ENCODE measurements around the gene ST3GAL4.
"Not testable (repeated sequence)": the region's sequence is repeated elsewhere in the genome, so short reads cannot be mapped to it uniquely, and the experiment has no call there.

Gene ST3GAL4

GRCh38 chr11:126391286-126391954, 35.9 kb downstream of the ST3GAL4 start:
- peak; percentile 45 for DNase-seq

DNA sequence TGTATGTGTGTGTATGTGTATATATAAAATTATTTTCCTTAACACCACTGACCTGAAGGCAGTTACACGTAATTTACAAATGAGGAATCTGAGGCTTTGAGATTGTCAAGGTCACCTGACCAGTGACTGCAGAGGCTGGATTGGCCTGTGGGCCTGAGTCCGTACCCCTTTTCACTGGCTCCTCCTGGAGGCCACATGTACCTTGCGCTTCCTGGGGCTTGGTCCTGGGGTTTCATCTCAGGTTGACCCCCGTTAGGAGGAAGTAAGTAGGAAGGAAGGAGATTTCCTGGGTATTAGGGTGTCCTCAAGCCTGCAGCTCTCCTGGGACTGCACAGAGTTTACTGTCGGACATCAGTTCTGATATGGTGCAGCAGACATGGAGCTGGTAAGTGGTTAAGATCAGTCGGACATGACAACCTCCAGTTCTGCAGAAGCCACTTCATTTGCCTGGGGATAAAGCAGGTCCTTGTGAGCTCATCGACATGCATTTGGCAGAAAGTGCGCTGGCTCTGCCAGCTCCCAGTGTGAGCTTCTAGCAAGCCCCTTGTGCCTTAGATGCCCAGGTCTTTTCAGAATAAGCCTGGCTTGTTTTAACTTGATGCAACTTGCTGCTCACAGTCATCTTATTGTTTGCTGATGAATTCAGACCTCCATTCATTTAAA, 36.6 kb downstream of the ST3GAL4 start:
- DNase-seq: peak; percentile 93

DNA sequence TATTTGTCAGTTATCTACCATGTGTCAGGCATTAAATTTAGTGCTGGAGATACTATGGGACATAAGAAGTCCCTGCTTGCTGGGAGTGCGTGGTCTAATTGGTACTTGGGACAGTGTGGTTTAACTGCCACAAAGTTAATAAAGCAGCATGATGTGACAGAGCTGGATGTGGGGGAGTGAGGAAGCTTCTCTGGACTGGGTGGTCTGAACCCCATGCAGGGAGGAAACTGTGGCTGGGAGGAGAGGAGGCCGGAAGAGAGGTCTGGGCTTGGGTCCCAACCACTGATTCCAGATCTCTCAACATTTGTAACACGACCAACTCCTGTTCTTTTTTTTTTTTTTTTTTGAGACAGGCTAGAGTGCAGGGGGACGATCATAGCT, 37.1 kb downstream of the ST3GAL4 start:
- DNase-seq: peak; percentile 93

DNA sequence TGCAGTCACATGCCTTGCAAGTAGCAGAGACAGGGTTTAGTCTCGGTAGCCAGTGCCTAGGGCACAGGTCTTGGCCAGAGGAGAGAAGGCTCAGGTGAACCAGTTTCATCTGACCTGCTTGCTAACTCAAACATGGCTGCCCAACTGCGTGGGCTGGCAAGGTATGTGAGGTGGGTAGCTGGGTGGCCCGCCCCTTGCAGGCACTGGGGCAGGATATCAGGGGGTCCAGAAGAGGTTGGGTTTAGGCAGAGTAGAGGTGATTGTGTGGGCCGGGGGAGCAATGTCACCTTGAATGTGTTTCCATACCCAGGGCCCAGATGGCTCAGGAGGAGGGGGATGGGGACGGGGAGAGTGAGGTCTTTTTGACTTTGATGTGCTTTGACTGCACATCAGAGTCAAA, 37.7 kb downstream of the ST3GAL4 start:
- DNase-seq: no peak

DNA sequence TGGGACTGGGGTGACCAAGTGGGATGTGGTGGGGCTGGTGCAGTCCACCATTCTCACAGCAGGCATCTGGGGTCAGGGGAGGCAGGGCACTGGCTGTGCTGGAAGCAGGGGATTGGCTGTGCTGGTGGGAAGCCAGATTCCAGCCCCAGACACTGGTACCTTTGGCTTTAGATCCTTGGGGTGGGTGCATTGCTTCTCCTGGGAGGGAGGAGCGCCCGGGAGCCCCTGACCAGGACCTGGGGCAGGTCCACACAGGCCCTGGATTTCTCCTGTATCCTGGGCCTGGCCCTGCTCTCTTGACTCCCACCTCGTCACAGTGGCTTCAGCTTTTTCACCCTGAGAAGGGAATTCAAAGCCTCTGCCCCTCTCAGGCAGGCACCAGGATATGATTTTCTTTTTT, 38.5 kb downstream of the ST3GAL4 start:
- DNase-seq: no peak

DNA sequence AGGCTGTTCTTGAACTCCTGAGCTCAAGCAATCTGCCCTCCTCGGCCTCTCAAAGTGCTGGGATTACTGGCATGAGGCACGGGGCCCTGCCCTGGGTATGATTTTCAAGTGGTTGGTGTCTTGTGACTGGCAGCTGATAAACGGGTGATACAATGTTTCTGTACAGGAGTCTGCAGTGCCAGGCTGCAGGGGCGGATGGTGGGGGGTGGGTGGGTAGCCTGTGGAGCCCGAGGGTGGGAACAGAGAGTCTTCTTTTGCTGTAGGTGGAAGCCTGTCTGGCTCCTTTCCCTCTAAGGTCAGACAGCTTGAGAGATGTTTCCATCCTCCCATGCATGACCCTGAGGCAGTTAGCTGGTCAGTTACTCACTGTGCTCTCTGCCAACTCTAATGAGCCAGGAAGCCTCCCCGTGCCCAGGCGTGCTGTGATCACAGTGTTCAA, 39.2 kb downstream of the ST3GAL4 start:
- DNase-seq: not testable (repeated sequence)

DNA sequence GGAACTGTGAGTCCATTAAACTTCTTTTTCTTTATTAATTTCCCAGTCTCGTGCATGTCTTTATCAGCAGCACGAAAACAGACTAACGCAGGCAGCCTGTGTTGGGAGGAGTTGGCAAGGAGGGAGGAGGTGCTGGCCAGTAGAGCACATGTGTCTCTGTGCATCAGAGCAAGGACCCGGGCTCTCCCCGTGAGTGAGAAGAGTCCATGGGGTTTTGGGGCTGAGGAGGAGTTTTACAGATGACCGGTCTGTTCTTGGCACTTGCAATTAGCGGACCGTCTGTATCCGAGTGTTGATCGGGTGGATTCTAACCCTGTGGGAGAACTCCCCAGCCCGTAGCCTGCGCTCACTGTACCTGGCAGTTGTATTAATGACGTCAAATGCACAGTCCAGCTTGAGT, 40.3 kb downstream of the ST3GAL4 start:
- DNase-seq: not testable (repeated sequence)

DNA sequence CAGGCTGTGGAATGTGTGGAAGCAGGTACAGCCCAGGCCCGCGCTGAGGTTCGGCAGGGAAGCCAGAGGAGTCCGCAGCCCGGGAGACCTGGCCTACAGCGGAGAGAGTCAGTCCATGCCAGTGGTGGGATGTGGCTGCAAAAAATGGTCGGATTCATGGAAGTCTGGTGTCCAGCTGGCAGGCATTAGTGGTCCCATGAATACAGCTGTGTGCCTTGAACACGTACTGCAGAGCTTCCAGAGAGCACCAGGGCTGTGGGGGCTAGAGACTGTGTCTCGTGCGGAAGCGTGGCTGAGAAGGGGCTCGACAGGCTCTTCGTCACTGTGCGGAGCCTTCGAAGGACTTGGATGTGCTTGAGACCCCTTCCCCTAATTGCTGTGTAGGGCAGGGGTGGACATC, 40.8 kb downstream of the ST3GAL4 start:
- not testable (repeated sequence) for DNase-seq

GRCh38 chr11:126396965-126397364, 41.5 kb downstream of the ST3GAL4 start:
- no peak for DNase-seq

GRCh38 chr11:126398296-126398695, 42.8 kb downstream of the ST3GAL4 start:
- no peak for DNase-seq

DNA sequence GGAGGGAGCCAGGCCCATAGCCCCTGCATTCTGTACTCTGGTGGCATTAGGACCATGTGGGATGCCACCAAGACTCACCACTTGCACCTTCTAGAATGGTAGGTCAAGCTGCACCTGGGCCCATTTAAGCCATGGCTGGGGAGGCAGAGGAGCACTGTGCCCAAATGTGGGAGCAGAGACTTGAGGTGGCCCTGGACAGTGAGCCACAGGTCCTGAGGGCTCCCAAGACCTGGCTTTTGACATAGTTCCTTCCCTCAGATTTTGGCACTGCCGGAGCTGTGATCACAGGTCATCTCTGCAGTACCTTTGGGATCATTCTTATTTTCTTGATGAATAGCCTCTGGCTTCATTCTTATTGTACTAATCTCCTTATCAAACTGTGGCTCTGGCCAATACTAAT, 43.2 kb downstream of the ST3GAL4 start:
- no peak for DNase-seq

- DNase-seq: no peak
These were observed 44.5 kb downstream of the ST3GAL4 start for GRCh38 chr11:126400019-126400418.

- DNase-seq: no peak
These were observed 45.0 kb downstream of the ST3GAL4 start for GRCh38 chr11:126400479-126400878.

- DNase-seq: no peak
These were observed 47.6 kb downstream of the ST3GAL4 start for GRCh38 chr11:126403022-126403581.

GRCh38 chr11:126403658-126404057, 48.2 kb downstream of the ST3GAL4 start:
- no peak for DNase-seq

DNA sequence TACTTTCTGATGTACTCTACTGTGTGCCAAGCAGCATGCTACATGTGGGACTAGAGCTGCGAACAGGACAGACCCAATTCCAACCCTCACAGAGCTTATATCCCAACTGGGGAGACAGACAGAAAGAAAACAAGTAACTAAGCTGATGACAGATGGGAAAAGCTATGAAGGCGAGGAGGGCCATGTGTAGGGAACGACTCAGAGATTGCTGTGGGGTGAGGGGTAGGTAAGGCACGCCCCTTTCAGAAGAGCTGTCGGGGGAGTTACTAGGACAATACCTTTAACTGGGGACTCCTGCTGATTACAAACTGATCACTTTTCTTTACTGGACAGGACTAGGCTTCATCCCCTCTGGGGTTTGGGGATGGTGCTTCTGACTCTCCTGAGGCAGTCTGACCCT, 48.9 kb downstream of the ST3GAL4 start:
- DNase-seq: no peak

- no peak for DNase-seq
These were observed 49.9 kb downstream of the ST3GAL4 start for GRCh38 chr11:126405374-126405773.

- no peak for DNase-seq
These were observed 50.4 kb downstream of the ST3GAL4 start for GRCh38 chr11:126405906-126406305.

GRCh38 chr11:126406368-126406767, 50.9 kb downstream of the ST3GAL4 start:
- DNase-seq: no peak

- DNase-seq: no peak
These were observed 51.6 kb downstream of the ST3GAL4 start for GRCh38 chr11:126407101-126407521.

- no peak for DNase-seq
These were observed 52.3 kb downstream of the ST3GAL4 start for GRCh38 chr11:126407682-126408288.

DNA sequence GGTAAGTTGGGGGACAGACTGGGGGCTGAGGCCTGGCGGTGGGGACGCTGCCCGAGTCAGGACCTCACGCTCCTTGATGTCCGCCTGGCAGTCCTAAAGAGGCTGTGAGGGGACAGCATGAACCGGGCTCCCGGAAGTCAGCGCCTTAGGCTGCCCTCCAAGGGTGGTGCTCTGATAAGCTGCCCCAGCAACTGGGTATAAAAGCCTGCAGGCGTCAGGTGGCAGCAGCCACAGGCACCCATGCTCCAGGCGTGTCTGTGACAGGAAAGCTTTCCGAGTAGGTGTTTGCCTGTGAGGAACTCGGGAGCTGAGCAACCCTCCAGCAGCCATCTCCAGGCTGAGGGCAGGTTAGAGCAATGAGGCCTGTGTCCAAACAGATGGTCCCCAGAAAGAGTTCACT, 53.0 kb downstream of the ST3GAL4 start:
- DNase-seq: no peak

DNA sequence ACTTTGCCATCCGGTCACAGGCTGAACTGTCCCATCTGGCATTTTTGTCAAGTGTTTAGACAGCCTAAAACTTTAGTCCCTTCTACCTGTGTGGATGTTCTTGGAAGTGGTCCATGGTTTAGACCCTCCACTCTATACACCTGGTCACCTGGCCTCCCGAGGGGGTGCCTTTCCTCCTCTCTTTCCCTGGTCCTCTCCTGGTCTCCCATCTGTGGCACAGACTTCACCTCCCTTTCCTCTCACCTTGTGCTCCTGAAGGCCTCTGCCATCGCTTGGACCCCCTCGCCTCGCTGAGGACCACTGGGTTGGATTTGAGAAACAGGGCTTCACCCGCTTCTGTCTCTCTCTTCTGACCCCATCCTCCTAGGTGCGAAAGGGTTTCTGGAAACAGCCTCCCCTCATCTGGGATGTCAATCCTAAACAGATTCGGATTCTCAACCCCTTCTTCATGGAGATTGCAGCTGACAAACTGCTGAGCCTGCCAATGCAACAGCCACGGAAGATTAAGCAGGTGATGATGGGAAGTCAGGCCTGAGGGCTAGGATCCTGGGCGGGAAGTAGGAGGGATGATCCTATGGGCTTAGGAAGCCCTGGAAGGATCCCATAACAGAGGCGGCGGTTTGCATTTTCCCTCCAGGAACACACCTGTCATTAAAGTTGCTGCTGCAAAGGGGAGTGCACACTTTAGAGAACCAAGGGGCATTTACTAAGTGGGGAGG, 53.6 kb downstream of the ST3GAL4 start:
- DNase-seq: no peak

Data from KG1 (cell line).